Measurements from ENCODE around the gene TBXA2R.

DNA sequence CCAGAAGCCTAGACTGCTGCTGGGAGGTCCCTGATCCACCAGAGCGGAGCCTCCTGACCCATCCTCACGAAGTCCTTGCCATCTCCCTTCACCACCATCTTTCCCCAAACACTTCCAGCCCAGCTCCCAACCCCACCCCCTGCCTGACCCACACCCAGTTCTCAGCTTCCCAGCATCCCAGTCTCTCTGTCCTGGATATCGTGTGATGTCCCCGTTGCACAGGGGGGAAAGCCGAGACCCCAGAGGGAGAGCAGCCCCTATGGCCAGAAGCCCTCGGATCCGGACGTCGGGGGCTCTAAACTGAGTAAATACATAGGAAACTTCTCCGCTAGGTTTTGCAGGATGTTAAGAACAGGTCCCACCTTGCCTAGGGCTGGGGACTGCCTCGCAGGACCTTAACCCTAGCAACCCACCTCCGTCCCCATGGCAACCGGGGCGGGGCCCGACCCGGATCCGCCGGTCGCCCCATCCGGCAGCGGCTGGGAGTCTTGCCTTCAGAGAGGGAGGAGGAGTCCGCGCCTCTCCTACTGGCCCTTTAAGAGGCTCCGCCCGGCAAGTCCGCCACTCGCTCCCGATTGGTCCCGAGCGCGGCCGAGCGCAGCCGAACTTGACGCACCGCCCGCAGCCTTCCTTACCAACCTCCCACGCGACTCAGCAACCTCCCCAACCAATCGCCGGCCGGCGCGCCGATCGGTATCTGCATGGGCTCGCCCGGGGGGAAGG lies 34.4 kb downstream of the TBXA2R start:
- TF ChIP-seq SPI1 (IDR thresholded peaks at IDR 0.05; ENCODE audit: low read depth, low read length) (no peak), POLR2A (IDR thresholded peaks at IDR 0.05; ENCODE audit: low read depth, low read length) (no peak), POLR2AphosphoS5 (IDR thresholded peaks at IDR 0.05; ENCODE audit: low read depth, low read length) (no peak), TAF1 (IDR thresholded peaks at IDR 0.05; ENCODE audit: low read depth, low read length) (no peak), POU2F2 (IDR thresholded peaks at IDR 0.05; ENCODE audit: low read depth, low read length) (no peak), PAX5 (IDR thresholded peaks at IDR 0.05; ENCODE audit: insufficient read depth, low read length, severe bottlenecking) (no peak)
